Kidney epithelial cell (primary cell): Measurements from ENCODE around the gene SCN9A. TPM values are rescaled to one million over a fixed set of nuclear protein-coding genes. Genes with fewer than 3 reads are reported as not detected.
"Not testable (repeated sequence)": the region's sequence is repeated elsewhere in the genome, so short reads cannot be mapped to it uniquely, and the experiment has no call there.

Experiments used
- DNase-seq: peaks from one replicate; pipeline ENCODE4 v3.0.0-alpha.2; 2010; ENCODE audit warnings: low read depth
- H3K27me3 ChIP-seq: 2 replicates; pipeline ENCODE4 v1.6.0; 2011; ENCODE audit warnings: low read length; ENCODE audit not compliant: control insufficient read depth, insufficient read depth
- H3K36me3 ChIP-seq: 2 replicates; pipeline ENCODE4 v1.5.1; 2011; ENCODE audit warnings: low read length; ENCODE audit not compliant: control insufficient read depth, insufficient read depth
- H3K4me3 ChIP-seq: 2 replicates; pipeline ENCODE4 v1.5.1; 2011; ENCODE audit warnings: low read depth, mild to moderate bottlenecking, control low read depth, low read length
- CTCF ChIP-seq: IDR thresholded peaks from 2 replicates; pipeline ENCODE4 v1.5.1; 2011; ENCODE audit warnings: mild to moderate bottlenecking, moderate library complexity, low read length, control low read depth, inconsistent platforms; ENCODE audit not compliant: insufficient read depth, poor library complexity, severe bottlenecking
- total RNA-seq: library from RNA; depleted of rRNA; stranded (reverse); fragments of >200 nt; gene quantifications from 2 replicates; pipeline ENCODE4 v1.2.3, GENCODE V29; 2015

SCN9A gene
- total RNA-seq, 1 donor from 2014 or later, result 8.1 TPM

DNA sequence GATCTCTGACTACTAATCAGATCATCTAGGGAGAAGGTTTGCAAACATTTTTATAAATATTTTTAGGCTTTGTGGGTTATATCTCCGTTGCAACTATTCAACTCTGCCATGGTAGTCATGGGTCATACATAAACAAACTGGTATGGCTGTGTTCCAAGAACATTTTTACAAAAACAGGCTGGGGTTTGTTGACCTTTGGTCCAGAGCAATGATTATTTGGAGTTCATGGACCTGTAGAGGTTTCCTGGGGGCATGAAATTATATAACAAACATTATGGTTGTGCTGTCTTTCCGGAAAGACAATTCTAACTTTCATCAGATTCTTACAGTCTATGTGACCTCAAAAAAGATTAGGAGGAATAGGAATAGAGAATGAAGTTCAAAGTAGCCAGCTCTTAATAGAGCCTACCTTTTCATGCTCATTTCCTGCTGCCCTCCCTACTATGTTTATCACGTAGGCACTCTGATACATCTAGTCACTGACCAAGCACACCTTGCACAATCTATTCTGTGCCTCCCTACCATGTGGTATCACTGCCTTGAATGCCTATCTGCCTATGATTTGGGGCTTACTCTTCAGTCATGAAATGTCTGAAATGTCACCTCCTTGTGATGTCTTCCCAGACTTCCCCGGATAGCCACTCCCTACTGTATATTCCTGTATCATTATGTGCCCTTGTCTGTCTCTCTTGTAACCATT lies 145.6 kb downstream of the SCN9A start:
- no peak for DNase-seq

DNA sequence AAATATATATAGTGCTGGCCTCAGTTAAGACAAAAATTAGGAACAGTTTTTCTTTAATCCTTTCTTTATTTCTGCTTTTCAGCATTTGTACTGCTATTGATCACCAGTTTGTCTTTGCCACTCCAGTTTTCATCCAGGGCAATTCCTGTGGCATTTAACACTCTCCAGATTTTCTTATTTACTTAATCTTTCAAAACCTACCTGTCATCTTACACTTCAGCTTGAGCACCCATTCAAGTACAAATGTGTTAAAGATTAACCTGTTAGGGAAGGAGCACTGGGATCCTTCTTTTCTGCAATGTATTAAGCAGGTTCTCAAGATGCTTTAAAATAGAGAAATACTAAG lies 146.1 kb downstream of the SCN9A start:
- no peaks in the 10 kb centered on the region for H3K27me3 ChIP-seq
- no peak overlapping the region for H3K4me3 ChIP-seq
- TF ChIP-seq CTCF, result no peak
- no peaks in the 10 kb centered on the region for H3K36me3 ChIP-seq
- no peak for DNase-seq

More for the DNA sequence above, 145.6 kb downstream of the SCN9A start:
- TF ChIP-seq CTCF, result no peak
- no peaks in the 10 kb centered on the region for H3K27me3 ChIP-seq
- no peak overlapping the region for H3K4me3 ChIP-seq
- H3K36me3 ChIP-seq, result no peaks in the 10 kb centered on the region

DNA sequence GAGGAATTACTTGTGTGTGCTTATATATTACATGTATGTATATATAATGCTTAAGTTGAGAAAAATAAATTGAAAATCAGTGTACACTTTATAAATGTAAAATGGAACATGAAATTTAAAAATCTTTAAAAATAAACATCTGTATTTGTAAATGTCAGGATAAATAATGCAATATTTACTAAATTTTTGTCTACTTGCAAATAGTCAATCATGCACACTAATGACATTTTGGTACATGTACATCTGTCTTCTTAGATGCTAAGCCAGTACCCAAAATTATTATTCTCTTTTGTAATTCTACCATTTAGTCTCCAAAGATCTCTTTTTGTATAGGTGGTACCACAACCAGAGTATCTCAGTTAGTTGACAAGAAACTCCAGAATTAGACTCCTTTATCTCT lies 151.5 kb downstream of the SCN9A start:
- no peaks in the 10 kb centered on the region for H3K27me3 ChIP-seq
- H3K36me3 ChIP-seq, result no peaks in the 10 kb centered on the region
- no peak for TF ChIP-seq CTCF
- DNase-seq, result no peak
- H3K4me3 ChIP-seq, result no peak overlapping the region

GRCh38 chr2:166223298-166223697 lies 152.4 kb downstream of the SCN9A start:
- no peak overlapping the region for H3K4me3 ChIP-seq
- no peaks in the 10 kb centered on the region for H3K36me3 ChIP-seq
- TF ChIP-seq CTCF, result no peak
- DNase-seq, result no peak
- no peaks in the 10 kb centered on the region for H3K27me3 ChIP-seq

DNA sequence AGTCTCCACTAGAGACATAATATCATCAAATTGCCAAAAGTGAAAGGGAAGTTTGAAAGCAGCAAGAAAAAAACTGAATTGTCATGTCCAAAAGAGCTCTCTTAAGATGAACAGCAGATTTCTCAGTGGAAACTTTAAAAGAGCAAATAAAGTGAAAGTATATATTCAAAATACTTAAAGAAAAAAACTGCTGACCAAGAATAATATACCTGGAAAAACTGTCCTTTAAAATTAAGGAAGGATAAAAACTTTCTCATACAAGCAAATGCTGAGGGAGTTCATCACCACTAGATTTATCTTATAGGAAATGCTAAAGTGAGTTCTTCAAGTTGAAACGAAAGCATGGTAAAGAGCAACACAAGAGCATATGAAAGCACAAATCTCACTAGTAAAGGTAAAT lies 164.7 kb downstream of the SCN9A start:
- TF ChIP-seq CTCF, result no peak
- Histone ChIP-seq H3K4me3 (no peak overlapping the region), H3K36me3 (no peaks in the 10 kb centered on the region), H3K27me3 (no peaks in the 10 kb centered on the region)
- no peak for DNase-seq

DNA sequence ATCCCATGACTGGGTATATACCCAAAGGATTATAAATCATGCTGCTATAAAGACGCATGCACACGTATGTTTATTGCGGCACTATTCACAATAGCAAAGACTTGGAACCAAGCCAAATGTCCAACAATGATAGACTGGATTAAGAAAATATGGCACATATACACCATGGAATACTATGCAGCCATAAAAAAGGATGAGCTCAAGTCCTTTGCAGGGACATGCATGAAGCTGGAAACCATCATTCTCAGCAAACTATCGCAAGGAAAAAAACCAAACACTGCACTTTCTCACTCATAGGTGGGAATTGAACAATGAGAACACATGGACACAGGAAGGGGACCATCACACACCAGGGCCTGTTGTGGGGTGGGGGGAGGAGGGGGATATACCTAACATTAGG lies 165.8 kb downstream of the SCN9A start:
- not testable (repeated sequence) for H3K4me3 ChIP-seq, H3K27me3 ChIP-seq, DNase-seq, H3K36me3 ChIP-seq

DNA sequence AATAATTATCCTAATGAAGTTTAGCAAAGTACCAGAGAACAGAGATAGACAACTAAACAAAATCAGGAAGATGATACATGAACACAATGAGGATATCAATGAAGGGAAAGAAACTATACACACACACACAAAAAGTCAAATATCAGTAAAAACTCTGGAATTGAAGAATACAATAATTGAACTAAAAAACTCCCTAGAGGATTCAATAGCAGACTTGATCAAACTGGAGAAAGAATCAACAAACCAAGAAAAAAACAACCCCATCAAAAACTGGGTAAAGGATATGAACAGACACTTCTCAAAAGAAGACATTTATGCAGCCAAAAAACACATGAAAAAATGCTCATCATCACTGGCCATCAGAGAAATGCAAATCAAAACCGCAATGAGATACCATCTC lies 166.4 kb downstream of the SCN9A start:
- not testable (repeated sequence) for H3K36me3 ChIP-seq, H3K4me3 ChIP-seq, H3K27me3 ChIP-seq, DNase-seq

DNA sequence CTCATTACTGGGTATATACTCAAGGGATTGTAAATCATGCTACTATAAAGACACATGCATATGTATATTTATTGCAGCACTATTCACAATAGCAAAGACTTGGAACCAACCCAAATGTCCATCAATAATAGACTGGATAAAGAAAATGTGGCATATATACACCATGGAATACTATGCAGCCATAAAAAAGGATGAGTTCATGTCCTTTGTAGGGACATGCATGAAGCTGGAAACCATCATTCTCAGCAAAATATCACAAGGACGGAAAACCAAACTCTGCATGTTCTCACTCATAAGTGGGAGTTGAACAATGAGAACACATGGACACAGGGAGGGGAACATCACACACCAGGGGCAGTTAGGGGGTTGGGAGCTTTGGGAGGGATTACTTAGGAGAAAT lies 169.6 kb downstream of the SCN9A start:
- H3K36me3 ChIP-seq, H3K27me3 ChIP-seq, DNase-seq, H3K4me3 ChIP-seq: not testable (repeated sequence)
